Measurements from ENCODE around the gene AGBL5. TPM values are rescaled to one million over a fixed set of nuclear protein-coding genes. Genes with fewer than 3 reads are reported as not detected.
A peak's percentile ranks its signal among the peaks of the same experiment; 100 is the strongest.
"Not testable (repeated sequence)": the region's sequence is repeated elsewhere in the genome, so short reads cannot be mapped to it uniquely, and the experiment has no call there.

Gene AGBL5
- total RNA-seq, 2 experiments from 2014 or later, result 12.5 to 14.5 TPM

GRCh38 chr2:27110603-27111352, 59.3 kb downstream of the AGBL5 start:
- H3K9me3 Mint-ChIP-seq (ENCODE audit: low read depth); POLR2A ChIA-PET; H3K4me3 Mint-ChIP-seq; H3K36me3 Mint-ChIP-seq (ENCODE audit: low read depth); H3K27ac Mint-ChIP-seq; H3K27me3 Mint-ChIP-seq; H3K4me1 Mint-ChIP-seq; DNase-seq; ATAC-seq; intact Hi-C loops (cut with DNase I, micrococcal nuclease): not testable (repeated sequence)
- CTCF ChIA-PET, result interaction anchor here (0.6 to 0.8 kb wide), 3 partner anchors 14 to 241 kb away, joined by 3 to 6 read pairs (median 4); partner anchors contain the start of gene PREB

GRCh38 chr2:27111392-27112078, 60.1 kb downstream of the AGBL5 start:
- H3K27ac Mint-ChIP-seq; ATAC-seq; H3K4me3 Mint-ChIP-seq; POLR2A ChIA-PET; H3K27me3 Mint-ChIP-seq; intact Hi-C loops (cut with DNase I, micrococcal nuclease); DNase-seq; H3K4me1 Mint-ChIP-seq; H3K9me3 Mint-ChIP-seq (ENCODE audit: low read depth); H3K36me3 Mint-ChIP-seq (ENCODE audit: low read depth): not testable (repeated sequence)
- CTCF ChIA-PET, result interaction anchor here (0.6 to 1.0 kb wide), 4 partner anchors 13 to 240 kb away, joined by 3 to 6 read pairs (median 4); partner anchors contain the start of gene PREB

GRCh38 chr2:27115519-27115918, 64.1 kb downstream of the AGBL5 start:
- no peak for DNase-seq
- Mint-ChIP-seq H3K4me1 (peaks cover 10% of the 10 kb centered on the region), H3K9me3 (ENCODE audit: low read depth) (no peaks in the 10 kb centered on the region), H3K4me3 (no peak overlapping the region), H3K27ac (no peak overlapping the region), H3K27me3 (peaks cover 15% of the 10 kb centered on the region), H3K36me3 (ENCODE audit: low read depth) (no peaks in the 10 kb centered on the region)
- POLR2A ChIA-PET, result no interaction called here
- CTCF ChIA-PET, result interaction anchor here (0.6 to 2.6 kb wide), 2 partner anchors 19 to 51 kb away, joined by 4 to 6 read pairs; partner anchors contain the start of gene PREB
- ATAC-seq, result no peak
- intact Hi-C loops (cut with DNase I, micrococcal nuclease), result no loop called here

DNA sequence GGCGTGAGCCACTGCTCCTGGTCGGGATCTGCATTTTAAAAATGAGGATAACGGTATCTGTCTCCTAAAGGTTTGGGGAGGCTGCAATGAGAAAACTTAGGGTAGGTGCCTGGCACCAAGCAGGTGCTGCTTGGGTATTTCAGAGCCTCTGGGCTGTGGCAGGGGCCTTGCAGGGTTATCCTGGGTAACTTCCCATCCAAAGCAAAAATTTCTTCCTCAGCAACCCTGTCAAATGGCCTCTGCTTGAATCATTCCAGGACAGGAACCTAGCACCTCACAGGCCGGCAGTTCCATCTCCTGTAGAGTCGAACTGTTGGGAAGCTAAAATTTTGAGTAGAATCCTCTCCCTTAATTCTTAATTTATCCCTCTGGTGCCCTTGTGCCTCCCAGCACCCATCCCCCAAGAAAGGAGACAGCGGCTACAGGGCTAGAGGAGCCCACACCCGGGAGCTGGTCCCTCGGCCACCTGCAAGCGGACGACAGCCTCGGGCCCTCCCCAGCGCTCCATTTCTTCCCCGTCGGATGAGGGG, 66.6 kb downstream of the AGBL5 start:
- peaks cover 12% of the 10 kb centered on the region for H3K4me1 Mint-ChIP-seq
- H3K4me3 Mint-ChIP-seq, result peak overlapping the region; percentile 64
- ATAC-seq, result no peak
- CTCF ChIA-PET, result interaction anchor here (0.8 kb wide), 1 partner anchor 10 kb away, joined by 3 read pairs; no protein-coding TSS in a partner anchor
- no peak overlapping the region for H3K27ac Mint-ChIP-seq
- no peaks in the 10 kb centered on the region for H3K36me3 Mint-ChIP-seq (ENCODE audit: low read depth)
- POLR2A ChIA-PET, result no interaction called here
- no peak for DNase-seq
- no peaks in the 10 kb centered on the region for H3K9me3 Mint-ChIP-seq (ENCODE audit: low read depth)
- H3K27me3 Mint-ChIP-seq, result peaks cover 19% of the 10 kb centered on the region
- intact Hi-C loops (cut with DNase I, micrococcal nuclease), result no loop called here

GRCh38 chr2:27118525-27119329, 67.3 kb downstream of the AGBL5 start, which contains the start of gene CGREF1:
TSS of gene CGREF1 (minus strand) at chr2:27119128. CDS start at chr2:27104366, 14,762 bp downstream.
- H3K4me3 Mint-ChIP-seq, result peak within 1 kb of the TSS; percentile 78
- DNase-seq (peak; percentile 38), ATAC-seq (peak; percentile 31)
- ChIA-PET CTCF (interaction anchor here (0.8 kb wide), 1 partner anchor 10 kb away, joined by 3 read pairs; no protein-coding TSS in a partner anchor), POLR2A (no interaction called here)
- peak within 1 kb of the TSS; percentile 76 for H3K27ac Mint-ChIP-seq
- no peaks in the 10 kb centered on the region for H3K9me3 Mint-ChIP-seq (ENCODE audit: low read depth)
- H3K4me1 Mint-ChIP-seq, result peaks cover 16% of the 10 kb centered on the region
- H3K27me3 Mint-ChIP-seq, result peaks cover 19% of the 10 kb centered on the region
- H3K36me3 Mint-ChIP-seq (ENCODE audit: low read depth), result no peaks in the 10 kb centered on the region
- intact Hi-C loops (cut with DNase I, micrococcal nuclease), result no loop called here

DNA sequence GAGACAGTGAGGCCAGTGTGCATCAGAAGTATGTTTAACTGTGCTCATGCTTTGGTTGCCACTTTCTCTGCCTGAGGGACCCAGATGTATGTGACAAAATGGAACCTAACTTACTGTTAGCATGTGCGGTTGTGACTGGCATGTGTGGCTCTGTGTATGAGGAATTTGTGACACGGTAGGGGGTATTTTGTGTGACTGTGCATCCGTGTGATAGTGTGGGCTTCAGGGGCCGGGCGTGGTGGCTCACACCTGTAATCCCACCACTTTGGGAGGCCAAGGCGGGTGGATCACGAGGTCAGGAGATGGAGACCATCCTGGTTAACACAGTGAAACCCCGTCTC, 67.8 kb downstream of the AGBL5 start:
- H3K27ac Mint-ChIP-seq, result peak overlapping the region; percentile 76
- H3K9me3 Mint-ChIP-seq (ENCODE audit: low read depth); intact Hi-C loops (cut with DNase I, micrococcal nuclease); CTCF ChIA-PET; DNase-seq; POLR2A ChIA-PET; H3K36me3 Mint-ChIP-seq (ENCODE audit: low read depth); ATAC-seq: not testable (repeated sequence)
- H3K4me1 Mint-ChIP-seq, result peaks cover 19% of the 10 kb centered on the region
- peaks cover 19% of the 10 kb centered on the region for H3K27me3 Mint-ChIP-seq
- H3K4me3 Mint-ChIP-seq, result peak overlapping the region; percentile 78

Other genes with a start within 250 kb of the AGBL5 start
- gene DPYSL5, start 203.5 kb upstream of the AGBL5 start, total RNA-seq, result under 1 TPM; 0.07 to 0.09 TPM
- gene MAPRE3, start 81.0 kb upstream of the AGBL5 start, total RNA-seq, result 1 to 10 TPM; 3.2 to 4.1 TPM
- 10 to 100 TPM; 54.1 to 69.1 TPM for gene TMEM214, start 18.7 kb upstream of the AGBL5 start, total RNA-seq
- gene OST4, start 20.0 kb downstream of the AGBL5 start, total RNA-seq, result 100 to 1,000 TPM; 305 to 406 TPM
- under 1 TPM; 0.40 to 0.46 TPM for gene EMILIN1, start 26.9 kb downstream of the AGBL5 start, total RNA-seq
- 10 to 100 TPM; 10.6 to 12.7 TPM for gene KHK, start 35.1 kb downstream of the AGBL5 start, total RNA-seq
- gene CGREF1, start 67.5 kb downstream of the AGBL5 start, total RNA-seq, result 1 to 10 TPM; 6.4 to 7.0 TPM
- under 1 TPM; 0.39 to 0.65 TPM for gene ABHD1, start 72.1 kb downstream of the AGBL5 start, total RNA-seq
- 10 to 100 TPM; 59.7 to 59.9 TPM for gene PREB, start 83.0 kb downstream of the AGBL5 start, total RNA-seq
- gene PRR30, start 87.7 kb downstream of the AGBL5 start, total RNA-seq, result not detected
- under 1 TPM in 1 of 2 experiments, not detected in 1; 0.02 TPM for gene TCF23, start 97.3 kb downstream of the AGBL5 start, total RNA-seq
- gene ATRAID, start 160.4 kb downstream of the AGBL5 start, total RNA-seq, result 10 to 100 TPM; 69.9 to 83.4 TPM
- 10 to 100 TPM; 27.3 to 34.9 TPM for gene SLC5A6, start 160.6 kb downstream of the AGBL5 start, total RNA-seq
- gene CAD, start 165.7 kb downstream of the AGBL5 start, total RNA-seq, result 100 to 1,000 TPM; 107 to 147 TPM
- gene SLC30A3, start 211.4 kb downstream of the AGBL5 start, total RNA-seq, result under 1 TPM; 0.53 to 0.86 TPM
- gene DNAJC5G, start 223.8 kb downstream of the AGBL5 start, total RNA-seq, result not detected
- gene TRIM54, start 230.8 kb downstream of the AGBL5 start, total RNA-seq, result under 1 TPM; 0.09 to 0.11 TPM

Measured in activated CD4-positive, alpha-beta T cell treated with anti-CD3 and anti-CD28 coated beads for 36 hours (primary cell).